ENCODE measurements around the gene SIRT1.

- no peak for TF ChIP-seq CTCF (optimal IDR thresholded peaks at IDR 0.05 in 1 of 3, IDR thresholded peaks at IDR 0.05 in 1 of 3, conservative IDR thresholded peaks at IDR 0.05 in 1 of 3; ENCODE audit: extremely low read depth in 1 of 3, insufficient read depth in 2 of 3, low read length in 3 of 3)
- TF ChIP-seq EZH2 (IDR thresholded peaks at IDR 0.05; ENCODE audit: low read length): no peak
These were observed 645 bp upstream of the SIRT1 start for GRCh38 chr10:67883710-67884312.

Measured in keratinocyte (primary cell).